ENCODE measurements around the gene ESPL1. TPM values are rescaled to one million over a fixed set of nuclear protein-coding genes. Genes with fewer than 3 reads are reported as not detected.
A peak's percentile ranks its signal among the peaks of the same experiment; 100 is the strongest.
"Not testable (repeated sequence)": the region's sequence is repeated elsewhere in the genome, so short reads cannot be mapped to it uniquely, and the experiment has no call there.

The ESPL1 gene
- total RNA-seq, 2 experiments from 2014 or later = 126 TPM

DNA sequence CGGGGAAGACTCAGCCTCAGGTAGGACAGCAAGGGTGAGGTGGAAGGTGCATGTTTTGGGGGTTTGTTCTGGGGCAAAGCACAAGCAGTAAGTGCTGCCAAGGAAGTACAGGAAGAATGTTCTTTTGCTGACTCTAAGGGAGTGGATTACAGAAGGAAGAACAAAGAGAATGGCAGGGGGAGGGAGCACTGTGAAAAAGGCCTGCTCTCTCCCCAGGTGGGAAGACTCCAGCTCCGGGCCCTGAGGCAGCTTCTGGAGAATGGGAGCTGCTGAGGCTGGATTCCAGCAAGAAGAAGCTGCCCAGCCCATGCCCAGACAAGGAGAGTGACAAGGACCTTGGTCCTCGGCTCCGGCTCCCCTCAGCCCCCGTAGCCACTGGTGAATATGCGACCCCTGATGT is 20.2 kb downstream of the ESPL1 start:
- H3K27me3 Mint-ChIP-seq (ENCODE audit: low read depth) = no peaks in the 10 kb centered on the region
- CTCF ChIA-PET = interaction anchor here (0.6 to 13.8 kb wide), 12 partner anchors 11 to 222 kb away, joined by 3 to 192 read pairs (median 5); partner anchors contain the start of genes AAAS, ESPL1, ITGB7 and MYG1
- no peak overlapping the region for H3K4me3 Mint-ChIP-seq
- H3K36me3 Mint-ChIP-seq (ENCODE audit: low read depth) = peaks cover 71% of the 10 kb centered on the region
- H3K27ac Mint-ChIP-seq = peak overlapping the region; percentile 22
- no peak for DNase-seq
- ATAC-seq = no peak
- no peaks in the 10 kb centered on the region for H3K9me3 Mint-ChIP-seq (ENCODE audit: insufficient read depth)
- peaks cover 4% of the 10 kb centered on the region for H3K4me1 Mint-ChIP-seq (ENCODE audit: low read depth)
- POLR2A ChIA-PET = no interaction called here

DNA sequence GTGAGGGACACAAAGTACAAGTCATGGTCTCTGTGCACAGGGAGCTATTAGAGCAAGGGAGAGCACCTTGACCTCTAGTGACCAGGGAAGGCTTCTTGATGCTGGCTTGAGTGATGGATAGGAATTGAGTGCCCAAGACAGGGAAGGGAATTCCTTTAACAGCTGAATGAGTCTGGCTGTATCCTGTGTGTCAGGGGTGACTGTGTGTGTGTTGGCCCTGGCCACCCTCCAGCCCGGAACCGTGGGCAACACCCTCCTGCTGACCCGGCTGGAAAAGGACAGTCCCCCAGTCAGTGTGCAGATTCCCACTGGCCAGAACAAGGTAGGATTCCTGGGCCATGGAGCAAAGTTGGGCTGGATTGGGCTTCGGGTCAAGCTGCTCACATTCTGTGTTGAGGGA is 21.8 kb downstream of the ESPL1 start:
- H3K27ac Mint-ChIP-seq = no peak overlapping the region
- POLR2A ChIA-PET = interaction anchor here (0.9 to 1.5 kb wide), 4 partner anchors 10 to 81 kb away, joined by 3 to 6 read pairs (median 4); partner anchors contain the start of gene AAAS
- no peaks in the 10 kb centered on the region for H3K27me3 Mint-ChIP-seq (ENCODE audit: low read depth)
- ATAC-seq (no peak), DNase-seq (no peak)
- peaks cover 72% of the 10 kb centered on the region for H3K36me3 Mint-ChIP-seq (ENCODE audit: low read depth)
- no peak overlapping the region for H3K4me3 Mint-ChIP-seq
- CTCF ChIA-PET = interaction anchor here (1.1 to 13.8 kb wide), 4 partner anchors 31 to 130 kb away, joined by 4 to 192 read pairs (median 14); partner anchors contain the start of genes AAAS and ITGB7
- no peaks in the 10 kb centered on the region for H3K9me3 Mint-ChIP-seq (ENCODE audit: insufficient read depth)
- H3K4me1 Mint-ChIP-seq (ENCODE audit: low read depth) = peaks cover 10% of the 10 kb centered on the region

DNA sequence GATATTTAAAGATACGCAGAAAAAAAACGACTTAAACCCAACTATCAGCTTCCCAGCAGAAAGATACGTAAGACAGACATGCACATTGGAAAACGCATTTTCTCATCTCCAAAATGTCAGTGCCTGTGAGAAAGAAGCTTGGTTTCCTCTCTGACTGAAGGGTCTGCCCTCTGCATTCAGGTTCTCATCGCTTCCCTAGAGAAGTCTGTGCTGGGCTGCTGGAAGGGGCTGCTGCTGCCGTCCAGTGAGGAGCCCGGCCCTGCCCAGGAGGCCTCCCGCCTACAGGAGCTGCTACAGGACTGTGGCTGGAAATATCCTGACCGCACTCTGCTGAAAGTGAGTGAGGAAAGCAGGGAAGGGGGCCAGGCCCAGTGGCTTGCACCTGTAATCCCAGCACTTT is 22.6 kb downstream of the ESPL1 start:
- ATAC-seq (no peak), DNase-seq (no peak)
- H3K27ac Mint-ChIP-seq = no peak overlapping the region
- peaks cover 16% of the 10 kb centered on the region for H3K4me1 Mint-ChIP-seq (ENCODE audit: low read depth)
- H3K4me3 Mint-ChIP-seq = no peak overlapping the region
- CTCF ChIA-PET = interaction anchor here (1.0 to 13.8 kb wide), 4 partner anchors 12 to 131 kb away, joined by 4 to 192 read pairs (median 6); partner anchors contain the start of genes AAAS and ITGB7
- H3K36me3 Mint-ChIP-seq (ENCODE audit: low read depth) = peaks cover 77% of the 10 kb centered on the region
- H3K9me3 Mint-ChIP-seq (ENCODE audit: insufficient read depth) = no peaks in the 10 kb centered on the region
- H3K27me3 Mint-ChIP-seq (ENCODE audit: low read depth) = no peaks in the 10 kb centered on the region
- POLR2A ChIA-PET = interaction anchor here (0.9 to 1.7 kb wide), 4 partner anchors 21 to 82 kb away, joined by 3 to 6 read pairs (median 4); partner anchors contain the start of gene AAAS

DNA sequence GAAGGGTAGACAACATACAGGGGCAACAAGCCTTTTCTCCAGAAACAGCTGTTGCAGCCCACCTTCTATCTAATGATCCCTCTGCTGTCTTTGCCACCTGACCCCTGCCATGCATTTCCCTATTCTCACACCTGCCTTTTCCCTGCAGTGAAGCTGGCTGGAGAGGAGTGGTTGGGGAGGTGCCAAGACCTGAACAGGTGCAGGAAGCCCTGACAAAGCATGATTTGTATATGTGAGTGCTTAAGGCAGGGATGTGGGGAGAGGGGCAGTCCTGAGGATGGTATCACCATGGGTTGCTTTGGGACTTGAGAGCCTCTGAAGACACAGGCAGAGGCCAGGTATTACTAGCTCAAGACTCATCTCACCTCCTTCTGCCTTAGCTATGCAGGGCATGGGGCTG is 24.3 kb downstream of the ESPL1 start:
- Mint-ChIP-seq H3K36me3 (ENCODE audit: low read depth) (peaks cover 77% of the 10 kb centered on the region), H3K4me1 (ENCODE audit: low read depth) (peaks cover 24% of the 10 kb centered on the region), H3K4me3 (no peak overlapping the region), H3K9me3 (ENCODE audit: insufficient read depth) (no peaks in the 10 kb centered on the region), H3K27ac (no peak overlapping the region), H3K27me3 (ENCODE audit: low read depth) (no peaks in the 10 kb centered on the region)
- CTCF ChIA-PET = interaction anchor here (0.8 to 13.8 kb wide), 4 partner anchors 29 to 90 kb away, joined by 3 to 192 read pairs (median 8); partner anchors contain the start of genes AAAS and ITGB7
- DNase-seq = no peak
- POLR2A ChIA-PET = interaction anchor here (0.7 to 0.8 kb wide), 2 partner anchors 9 to 76 kb away, joined by 3 read pairs; no protein-coding TSS in a partner anchor
- ATAC-seq = no peak

- DNase-seq (peak; percentile 93), ATAC-seq (peak; percentile 88)
- POLR2A ChIA-PET = interaction anchor here (0.6 to 2.6 kb wide), 17 partner anchors 9 to 621 kb away, joined by 3 to 24 read pairs (median 3); partner anchors contain the start of genes AAAS, ESPL1 and TARBP2
- Mint-ChIP-seq H3K27me3 (ENCODE audit: low read depth) (no peaks in the 10 kb centered on the region), H3K9me3 (ENCODE audit: insufficient read depth) (no peaks in the 10 kb centered on the region), H3K4me3 (peak within 1 kb of the TSS; percentile 97), H3K36me3 (ENCODE audit: low read depth) (peaks cover 75% of the 10 kb centered on the region), H3K27ac (peak within 1 kb of the TSS; percentile 92), H3K4me1 (ENCODE audit: low read depth) (peaks cover 40% of the 10 kb centered on the region)
- CTCF ChIA-PET = interaction anchor here (0.7 to 13.8 kb wide), 8 partner anchors 26 to 230 kb away, joined by 3 to 204 read pairs (median 10); partner anchors contain the start of genes AAAS, ESPL1 and ITGB7
Measured at GRCh38 chr12:53295070-53295890, 27.2 kb downstream of the ESPL1 start, which contains the start of gene PFDN5. PFDN5 (plus strand) TSS chr12:53295542; CDS start chr12:53295568, 26 bp downstream.

DNA sequence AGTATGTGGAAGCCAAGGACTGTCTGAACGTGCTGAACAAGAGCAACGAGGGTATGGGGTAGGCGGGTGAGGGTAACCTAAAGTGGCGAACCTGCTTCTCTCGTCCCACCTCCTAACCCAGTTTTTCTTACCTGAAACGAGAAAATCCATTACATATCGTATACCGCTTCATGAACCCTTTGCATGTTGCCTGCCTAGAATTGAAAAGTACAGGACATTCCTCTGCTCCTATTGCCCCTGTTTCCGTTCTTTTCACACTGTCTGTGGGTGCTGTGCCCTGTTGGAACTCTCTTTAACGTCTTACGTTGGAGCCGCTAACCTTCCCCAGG is 27.8 kb downstream of the ESPL1 start:
- Mint-ChIP-seq H3K9me3 (ENCODE audit: insufficient read depth) (no peaks in the 10 kb centered on the region), H3K4me1 (ENCODE audit: low read depth) (peaks cover 46% of the 10 kb centered on the region), H3K27ac (peak overlapping the region; percentile 92), H3K36me3 (ENCODE audit: low read depth) (peaks cover 74% of the 10 kb centered on the region), H3K4me3 (peak overlapping the region; percentile 97), H3K27me3 (ENCODE audit: low read depth) (no peaks in the 10 kb centered on the region)
- ATAC-seq (no peak), DNase-seq (no peak)
- POLR2A ChIA-PET = interaction anchor here (0.6 to 2.6 kb wide), 14 partner anchors 8 to 290 kb away, joined by 3 to 24 read pairs (median 3); partner anchors contain the start of genes AAAS, ESPL1 and TARBP2
- CTCF ChIA-PET = interaction anchor here (0.7 to 13.8 kb wide), 7 partner anchors 25 to 230 kb away, joined by 3 to 204 read pairs (median 12); partner anchors contain the start of genes AAAS, ESPL1 and ITGB7

DNA sequence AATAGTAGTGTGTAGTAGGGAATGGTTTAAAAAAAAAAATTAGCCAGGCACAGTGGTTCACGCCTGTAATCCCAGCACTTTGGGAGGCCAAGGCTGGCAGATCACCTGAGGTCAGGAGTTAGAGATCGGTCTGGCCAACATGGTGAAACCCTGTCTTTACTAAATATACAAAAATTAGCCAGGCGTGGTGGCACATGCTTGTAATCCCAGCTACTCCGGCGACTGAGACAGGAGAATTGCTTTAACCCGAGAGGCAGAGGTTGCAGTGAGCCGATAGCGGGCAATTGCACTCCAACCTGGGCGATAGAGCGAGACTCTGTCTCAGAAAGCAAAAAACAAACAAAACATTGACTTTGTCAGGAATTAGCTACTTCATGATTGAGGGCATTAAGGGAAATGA is 29.0 kb downstream of the ESPL1 start:
- POLR2A ChIA-PET = interaction anchor here (3.3 kb wide), 1 partner anchor 30 kb away, joined by 14 read pairs; the partner anchor contains the start of gene ESPL1
- peaks cover 74% of the 10 kb centered on the region for H3K36me3 Mint-ChIP-seq (ENCODE audit: low read depth)

DNA sequence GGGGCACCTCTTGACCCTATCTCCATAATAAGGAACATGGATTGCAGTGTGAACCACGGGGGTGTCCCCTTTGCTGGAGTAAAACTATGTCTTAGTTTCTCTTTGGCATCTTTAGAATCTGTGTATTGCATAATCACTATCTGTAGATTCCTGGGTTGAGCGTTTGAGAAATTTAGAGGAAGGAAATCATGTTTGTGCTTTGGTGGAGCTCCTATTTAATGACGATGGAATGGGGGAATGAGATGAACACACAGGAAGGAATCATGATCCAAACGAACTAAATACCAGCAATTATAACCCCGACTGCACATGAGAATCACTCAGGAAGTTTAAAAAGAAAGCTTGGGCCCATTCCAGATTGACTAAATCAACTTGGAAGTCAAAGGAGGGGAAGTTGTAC is 30.1 kb downstream of the ESPL1 start:
- peaks cover 68% of the 10 kb centered on the region for H3K4me1 Mint-ChIP-seq (ENCODE audit: low read depth)
- H3K9me3 Mint-ChIP-seq (ENCODE audit: insufficient read depth) = no peaks in the 10 kb centered on the region
- peaks cover 76% of the 10 kb centered on the region for H3K36me3 Mint-ChIP-seq (ENCODE audit: low read depth)
- DNase-seq (no peak), ATAC-seq (no peak)
- H3K4me3 Mint-ChIP-seq = no peak overlapping the region
- ChIA-PET POLR2A (interaction anchor here (0.6 to 3.3 kb wide), 3 partner anchors 23 to 121 kb away, joined by 3 to 14 read pairs (median 3); partner anchors contain the start of genes AAAS and ESPL1), CTCF (interaction anchor here (0.9 to 13.8 kb wide), 7 partner anchors 10 to 139 kb away, joined by 3 to 204 read pairs (median 4); partner anchors contain the start of genes AAAS, ITGB7 and SP1)
- no peak overlapping the region for H3K27ac Mint-ChIP-seq
- no peaks in the 10 kb centered on the region for H3K27me3 Mint-ChIP-seq (ENCODE audit: low read depth)

More for the DNA sequence above, 29.0 kb downstream of the ESPL1 start:
- not testable (repeated sequence) for H3K4me3 Mint-ChIP-seq; ATAC-seq; H3K9me3 Mint-ChIP-seq (ENCODE audit: insufficient read depth); DNase-seq; H3K27me3 Mint-ChIP-seq (ENCODE audit: low read depth)
- CTCF ChIA-PET = interaction anchor here (1.1 to 13.8 kb wide), 5 partner anchors 24 to 138 kb away, joined by 3 to 204 read pairs (median 7); partner anchors contain the start of genes AAAS and ITGB7
- H3K4me1 Mint-ChIP-seq (ENCODE audit: low read depth) = peaks cover 57% of the 10 kb centered on the region
- H3K27ac Mint-ChIP-seq = peak overlapping the region; percentile 31

GRCh38 chr12:53299101-53299453 is 31.0 kb downstream of the ESPL1 start:
- peak; percentile 24 for ATAC-seq
- peak overlapping the region; percentile 83 for H3K27ac Mint-ChIP-seq
- ChIA-PET POLR2A (interaction anchor here (0.7 to 3.3 kb wide), 9 partner anchors 9 to 139 kb away, joined by 3 to 14 read pairs (median 4); partner anchors contain the start of genes AAAS, CSAD, ESPL1 and ZNF740), CTCF (interaction anchor here (0.7 to 13.8 kb wide), 8 partner anchors 11 to 155 kb away, joined by 3 to 204 read pairs (median 6); partner anchors contain the start of genes AAAS, ESPL1 and ITGB7)
- peak; percentile 59 for DNase-seq
- peaks cover 72% of the 10 kb centered on the region for H3K36me3 Mint-ChIP-seq (ENCODE audit: low read depth)
- H3K4me3 Mint-ChIP-seq = peak overlapping the region; percentile 85
- no peaks in the 10 kb centered on the region for H3K9me3 Mint-ChIP-seq (ENCODE audit: insufficient read depth)
- no peaks in the 10 kb centered on the region for H3K27me3 Mint-ChIP-seq (ENCODE audit: low read depth)
- H3K4me1 Mint-ChIP-seq (ENCODE audit: low read depth) = peaks cover 72% of the 10 kb centered on the region

- H3K27me3 Mint-ChIP-seq (ENCODE audit: low read depth) = no peaks in the 10 kb centered on the region
- ATAC-seq = peak; percentile 68
- H3K27ac Mint-ChIP-seq = peak within 1 kb of the TSS; percentile 83
- H3K4me1 Mint-ChIP-seq (ENCODE audit: low read depth) = peaks cover 68% of the 10 kb centered on the region
- H3K4me3 Mint-ChIP-seq = peak within 1 kb of the TSS; percentile 85
- DNase-seq = peak; percentile 93
- CTCF ChIA-PET = interaction anchor here (0.7 to 13.8 kb wide), 7 partner anchors 11 to 154 kb away, joined by 3 to 204 read pairs (median 4); partner anchors contain the start of genes AAAS, ESPL1 and ITGB7
- POLR2A ChIA-PET = interaction anchor here (0.7 to 3.3 kb wide), 9 partner anchors 8 to 140 kb away, joined by 3 to 14 read pairs (median 4); partner anchors contain the start of genes AAAS, CSAD, ESPL1 and ZNF740
- peaks cover 67% of the 10 kb centered on the region for H3K36me3 Mint-ChIP-seq (ENCODE audit: low read depth)
- H3K9me3 Mint-ChIP-seq (ENCODE audit: insufficient read depth) = no peaks in the 10 kb centered on the region
Measured at GRCh38 chr12:53299454-53300180, 31.5 kb downstream of the ESPL1 start, which contains the start of gene MYG1. MYG1 (plus strand) TSS chr12:53299695; CDS start chr12:53299738, 43 bp downstream.
